GM21786 (cell line): ENCODE results near the gene TDRD7.

ENCODE experiments used
- ATAC-seq: cut with Tn5 transposase; IDR thresholded peaks from one replicate; pipeline ENCODE4 v1.9.1; 2021; ENCODE audit not compliant: unreplicated experiment

The TDRD7 gene

GRCh38 chr9:97521576-97522333, 109.9 kb downstream of the TDRD7 start:
- no peak for ATAC-seq

DNA sequence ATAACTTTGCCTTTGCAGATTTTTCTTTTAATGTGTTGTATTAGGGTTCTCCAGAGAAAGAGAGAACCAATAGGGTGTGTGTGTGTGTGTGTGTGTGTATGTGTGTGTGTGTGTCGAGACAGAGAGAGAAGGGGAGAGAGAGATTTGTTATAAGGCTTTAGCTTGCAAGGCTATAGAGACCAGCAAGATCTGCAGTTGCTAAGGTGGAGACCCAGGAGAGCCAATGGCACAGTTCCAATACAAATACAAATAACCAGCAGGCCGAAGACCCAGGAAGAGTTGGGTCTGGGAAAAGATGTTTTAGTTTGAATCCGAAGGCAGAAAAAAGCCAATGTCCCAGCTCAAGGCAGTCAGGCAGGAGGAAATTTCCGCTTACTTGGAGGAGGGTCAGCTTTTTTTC, 112.5 kb downstream of the TDRD7 start:
- ATAC-seq: no peak

- ATAC-seq: no peak
These were observed 113.6 kb downstream of the TDRD7 start for GRCh38 chr9:97525451-97525850.

- no peak for ATAC-seq
These were observed 115.1 kb downstream of the TDRD7 start for GRCh38 chr9:97526895-97527575.

DNA sequence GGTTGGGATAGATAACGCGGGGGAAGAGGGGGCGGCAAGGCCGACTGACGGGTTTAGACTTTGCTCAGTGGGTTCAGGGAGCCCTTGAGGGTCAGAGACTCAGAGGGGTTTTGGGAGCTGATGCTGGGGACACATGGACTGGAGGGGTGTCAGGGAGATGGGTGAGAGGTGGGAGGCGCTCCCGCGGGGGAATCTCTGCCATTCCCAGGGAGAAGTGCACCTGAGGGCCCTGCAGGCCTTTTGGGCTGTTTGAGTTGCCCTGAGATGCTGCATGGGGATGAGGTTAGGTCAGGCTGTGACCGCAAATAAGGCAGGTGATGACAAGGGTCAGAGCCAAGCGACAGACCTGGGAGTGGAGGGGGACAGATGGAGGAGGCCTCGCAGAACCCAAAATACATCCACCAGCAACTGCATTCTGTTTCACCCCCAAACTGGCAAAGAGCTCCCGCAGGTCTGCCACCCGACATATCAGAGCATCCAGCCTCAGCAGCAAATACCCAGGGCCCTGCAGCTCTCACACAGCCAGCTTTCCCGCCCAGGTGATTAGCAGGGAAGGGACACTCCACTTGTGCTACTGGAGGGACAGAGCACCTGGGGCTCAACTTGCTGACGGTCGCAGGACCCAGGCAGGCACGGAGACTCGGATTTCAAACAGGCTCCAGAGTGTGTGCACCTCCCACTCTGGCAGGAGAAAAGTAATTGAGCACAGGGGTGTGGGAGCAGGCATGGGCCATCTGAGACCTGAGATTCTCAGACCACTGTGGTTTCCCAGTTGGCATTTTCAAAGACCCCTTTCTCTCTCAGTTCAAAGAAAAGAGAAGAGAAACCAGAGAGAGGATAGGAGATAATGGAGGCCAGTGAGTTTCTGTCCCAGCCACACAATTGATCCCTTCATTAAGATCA, 116.0 kb downstream of the TDRD7 start:
- ATAC-seq: no peak

GRCh38 chr9:97528529-97529230, 116.8 kb downstream of the TDRD7 start:
- no peak for ATAC-seq

DNA sequence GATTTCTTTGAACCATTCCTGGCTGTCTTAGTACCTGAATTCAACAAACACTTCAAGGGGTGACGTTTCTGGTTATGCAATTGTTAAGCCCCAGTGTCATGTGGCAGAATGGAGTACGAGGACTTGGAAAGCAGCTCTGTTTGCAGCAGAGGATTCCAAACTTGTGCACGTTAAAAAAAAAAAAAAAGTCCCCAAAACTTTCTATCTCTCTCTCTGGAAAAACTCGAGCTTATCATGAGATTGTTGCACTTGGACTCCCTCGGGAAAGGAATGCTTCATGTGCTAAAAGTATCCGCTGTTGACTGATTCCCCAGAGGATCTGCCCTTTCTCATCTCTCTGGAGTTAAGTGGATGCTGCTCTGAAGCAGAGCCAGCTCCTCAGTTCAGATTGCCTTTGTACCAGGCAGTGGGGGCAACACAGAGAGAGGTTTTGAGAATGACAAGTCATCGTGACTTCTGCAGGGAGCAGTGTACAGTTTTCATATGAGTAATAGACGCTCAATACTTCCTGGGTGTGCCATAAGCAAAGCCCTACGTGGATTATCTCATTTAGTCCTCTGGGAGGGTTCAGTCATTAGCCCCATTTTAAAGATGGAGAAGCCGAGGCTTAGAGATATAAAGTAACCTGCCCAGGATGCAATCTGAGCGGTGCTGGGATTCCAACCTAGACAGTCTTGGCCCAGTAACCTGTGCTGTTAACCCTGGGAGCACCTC, 117.6 kb downstream of the TDRD7 start:
- ATAC-seq: peak; percentile 76

- ATAC-seq: no peak
These were observed 120.0 kb downstream of the TDRD7 start for GRCh38 chr9:97531888-97532376.

GRCh38 chr9:97534185-97534584, 122.3 kb downstream of the TDRD7 start:
- ATAC-seq: no peak

DNA sequence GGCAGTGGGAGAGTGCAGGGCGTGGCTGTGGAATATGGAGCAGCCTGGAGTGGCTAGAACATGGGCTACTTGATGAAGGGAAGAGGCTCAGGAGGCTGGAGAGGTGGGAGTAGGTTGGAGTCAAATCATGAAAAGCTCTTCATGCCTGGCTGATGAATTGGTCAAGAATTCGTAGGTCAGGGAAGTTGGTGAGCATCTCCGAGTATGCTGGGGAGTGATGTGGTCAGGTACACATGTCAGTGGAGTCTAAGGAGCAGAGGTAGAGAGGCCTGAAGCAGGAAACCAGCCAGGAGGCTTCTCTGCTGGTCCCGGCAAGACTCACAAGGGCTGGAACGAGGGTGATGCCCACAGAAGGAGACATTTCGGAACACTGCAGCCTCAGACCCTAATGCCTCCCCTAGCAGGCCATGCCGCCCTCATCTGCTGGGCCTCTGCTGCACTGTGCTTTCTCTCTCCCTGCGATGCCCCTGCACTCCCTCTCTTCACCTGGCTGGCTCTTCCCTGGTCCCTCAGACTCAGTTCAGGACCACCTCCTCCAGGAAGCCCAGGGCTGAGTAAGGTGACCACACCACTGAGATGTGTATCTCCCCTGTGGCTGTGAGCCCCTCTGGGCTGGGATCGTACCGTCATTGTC, 123.2 kb downstream of the TDRD7 start:
- no peak for ATAC-seq

DNA sequence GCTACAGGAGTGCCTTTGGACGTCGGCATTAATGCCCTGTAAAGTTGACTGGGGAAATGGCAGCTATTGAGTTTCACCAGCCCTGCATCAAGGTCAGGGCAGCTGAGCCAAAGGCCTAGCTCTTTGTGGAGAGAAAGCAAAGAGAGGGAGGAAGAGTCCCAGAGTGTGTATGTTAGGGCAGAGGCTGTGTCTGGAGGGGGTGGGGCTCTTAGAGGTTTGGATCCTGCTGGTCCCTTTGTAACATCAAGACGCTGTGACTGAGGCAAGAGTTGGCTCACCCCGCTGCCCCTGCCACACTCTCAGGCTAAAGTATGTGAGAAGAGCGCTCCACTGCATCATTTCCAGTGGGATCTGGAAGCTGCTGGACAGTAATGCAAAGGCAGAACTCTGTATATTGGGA, 123.9 kb downstream of the TDRD7 start:
- ATAC-seq: no peak

DNA sequence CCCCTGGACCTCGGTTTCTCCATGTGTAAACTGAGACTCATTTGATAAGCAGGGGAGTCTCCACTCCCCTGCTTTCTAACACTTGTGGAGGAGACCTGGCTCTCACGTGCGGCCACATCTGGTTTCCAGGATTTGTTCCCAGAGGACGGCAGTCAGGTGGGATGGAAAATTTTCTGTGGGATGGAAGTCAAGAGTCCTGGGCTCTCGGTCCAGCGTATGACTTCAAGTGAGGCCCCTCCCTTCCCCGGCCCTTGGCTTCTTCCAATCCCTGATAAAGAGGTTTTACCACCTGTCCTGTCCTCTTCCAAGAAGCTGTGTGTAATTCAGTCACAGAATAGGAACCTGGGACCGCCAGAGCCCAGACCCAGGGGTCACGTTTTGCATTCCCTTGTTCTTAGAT, 124.6 kb downstream of the TDRD7 start:
- ATAC-seq: no peak

DNA sequence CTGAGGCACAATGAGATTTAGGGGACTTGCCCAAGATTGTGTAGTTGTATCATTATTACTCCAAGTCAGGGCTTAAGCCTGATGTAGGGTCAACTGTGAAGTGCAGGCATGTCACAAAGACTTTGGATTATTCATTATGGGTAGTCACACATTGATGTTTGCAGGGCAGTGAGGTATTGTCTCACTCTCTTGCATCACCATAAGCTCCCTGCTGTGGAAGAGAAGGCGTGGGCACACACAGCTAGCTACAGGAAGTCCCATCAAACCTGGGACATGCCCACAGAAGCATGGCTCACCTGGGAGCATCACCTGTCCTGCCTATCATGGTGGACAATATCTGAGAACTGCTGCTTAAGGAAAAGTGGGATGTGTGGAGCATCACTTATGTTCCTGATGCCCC, 131.7 kb downstream of the TDRD7 start:
- no peak for ATAC-seq

GRCh38 chr9:97545486-97545885, 133.6 kb downstream of the TDRD7 start:
- no peak for ATAC-seq
